ENCODE results near the gene PDHA2.

Gene PDHA2
- total RNA-seq, result 0 to 0.06 (median 0) reads per million in 9 experiments

- no peak for DNase-seq
- Mint-ChIP-seq H3K9me3 (peaks cover 13 to 14% of the 10 kb centered on the region in 2 donors), H3K36me3 (ENCODE audit: insufficient read depth) (no peaks in the 10 kb centered on the region), H3K27ac (no peak within 1 kb of the TSS), H3K4me1 (ENCODE audit: low read depth in 2 of 2) (no peaks in the 10 kb centered on the region), H3K4me3 (no peak within 1 kb of the TSS), H3K27me3 (no peaks in the 10 kb centered on the region)
- no peak for ATAC-seq (replicated peaks)
Observed at GRCh38 chr4:95839891-95840290, at the start of gene PDHA2. Gene PDHA2, plus strand, starts transcription at chr4:95840093. Its CDS starts 58 bp downstream, at chr4:95840151.

GRCh38 chr4:95798003-95798402 lies 41.9 kb upstream of the PDHA2 start:
- H3K36me3 Mint-ChIP-seq (ENCODE audit: insufficient read depth), result no peaks in the 10 kb centered on the region
- H3K4me3 Mint-ChIP-seq, result no peak overlapping the region
- ATAC-seq (replicated peaks) (no peak), DNase-seq (no peak)
- no peak overlapping the region for H3K27ac Mint-ChIP-seq
- no peaks in the 10 kb centered on the region for H3K27me3 Mint-ChIP-seq
- H3K9me3 Mint-ChIP-seq, result peaks cover 9 to 14% of the 10 kb centered on the region in 2 donors
- H3K4me1 Mint-ChIP-seq (ENCODE audit: low read depth in 2 of 2), result no peaks in the 10 kb centered on the region

- Mint-ChIP-seq H3K4me1 (ENCODE audit: low read depth in 2 of 2) (no peaks in the 10 kb centered on the region), H3K9me3 (peaks cover 7 to 9% of the 10 kb centered on the region in 2 donors), H3K27ac (no peak overlapping the region), H3K36me3 (ENCODE audit: insufficient read depth) (no peaks in the 10 kb centered on the region), H3K4me3 (no peak overlapping the region), H3K27me3 (no peaks in the 10 kb centered on the region)
- ATAC-seq (replicated peaks), result no peak
- no peak for DNase-seq
Observed at GRCh38 chr4:95798727-95799126, 41.2 kb upstream of the PDHA2 start.

GRCh38 chr4:95821867-95822266 lies 18.0 kb upstream of the PDHA2 start:
- no peak for ATAC-seq (replicated peaks)
- H3K9me3 Mint-ChIP-seq, result peaks cover 8 to 10% of the 10 kb centered on the region in 2 donors
- no peak for DNase-seq
- no peaks in the 10 kb centered on the region for H3K4me1 Mint-ChIP-seq (ENCODE audit: low read depth in 2 of 2)
- H3K27ac Mint-ChIP-seq, result no peak overlapping the region
- no peaks in the 10 kb centered on the region for H3K36me3 Mint-ChIP-seq (ENCODE audit: insufficient read depth)
- H3K27me3 Mint-ChIP-seq, result no peaks in the 10 kb centered on the region
- no peak overlapping the region for H3K4me3 Mint-ChIP-seq

GRCh38 chr4:95825546-95825945 lies 14.3 kb upstream of the PDHA2 start:
- Mint-ChIP-seq H3K36me3 (ENCODE audit: insufficient read depth) (no peaks in the 10 kb centered on the region), H3K9me3 (peaks cover 0 to 7% of the 10 kb centered on the region in 2 donors), H3K4me1 (ENCODE audit: low read depth in 2 of 2) (no peaks in the 10 kb centered on the region), H3K27ac (no peak overlapping the region), H3K4me3 (no peak overlapping the region), H3K27me3 (no peaks in the 10 kb centered on the region)
- DNase-seq, result no peak
- no peak for ATAC-seq (replicated peaks)

GRCh38 chr4:95830651-95831050 lies 9.2 kb upstream of the PDHA2 start:
- DNase-seq (no peak), ATAC-seq (replicated peaks) (no peak)
- Mint-ChIP-seq H3K4me3 (no peak overlapping the region), H3K27ac (no peak overlapping the region), H3K9me3 (peaks cover 0 to 5% of the 10 kb centered on the region in 2 donors), H3K36me3 (ENCODE audit: insufficient read depth) (no peaks in the 10 kb centered on the region), H3K27me3 (no peaks in the 10 kb centered on the region), H3K4me1 (ENCODE audit: low read depth in 2 of 2) (no peaks in the 10 kb centered on the region)

- H3K27ac Mint-ChIP-seq, result no peak overlapping the region
- peaks cover 0 to 5% of the 10 kb centered on the region in 2 donors for H3K9me3 Mint-ChIP-seq
- H3K4me1 Mint-ChIP-seq (ENCODE audit: low read depth in 2 of 2), result no peaks in the 10 kb centered on the region
- ATAC-seq (replicated peaks) (no peak), DNase-seq (no peak)
- H3K4me3 Mint-ChIP-seq, result no peak overlapping the region
- H3K27me3 Mint-ChIP-seq, result no peaks in the 10 kb centered on the region
- H3K36me3 Mint-ChIP-seq (ENCODE audit: insufficient read depth), result no peaks in the 10 kb centered on the region
Observed at GRCh38 chr4:95831166-95831565, 8.7 kb upstream of the PDHA2 start.

GRCh38 chr4:95833711-95834194 lies 6.1 kb upstream of the PDHA2 start:
- Mint-ChIP-seq H3K27ac (no peak overlapping the region), H3K4me1 (ENCODE audit: low read depth in 2 of 2) (no peaks in the 10 kb centered on the region), H3K36me3 (ENCODE audit: insufficient read depth) (no peaks in the 10 kb centered on the region), H3K9me3 (peaks cover 0 to 11% of the 10 kb centered on the region in 2 donors), H3K4me3 (no peak overlapping the region), H3K27me3 (no peaks in the 10 kb centered on the region)
- no peak for ATAC-seq (replicated peaks)
- no peak for DNase-seq

- Mint-ChIP-seq H3K4me1 (ENCODE audit: low read depth in 2 of 2) (no peaks in the 10 kb centered on the region), H3K27ac (no peak overlapping the region), H3K27me3 (no peaks in the 10 kb centered on the region), H3K36me3 (ENCODE audit: insufficient read depth) (no peaks in the 10 kb centered on the region), H3K9me3 (peaks cover 10 to 17% of the 10 kb centered on the region in 2 donors), H3K4me3 (no peak overlapping the region)
- DNase-seq (no peak), ATAC-seq (replicated peaks) (no peak)
Observed at GRCh38 chr4:95835672-95836071, 4.2 kb upstream of the PDHA2 start.

- no peaks in the 10 kb centered on the region for H3K4me1 Mint-ChIP-seq (ENCODE audit: low read depth in 2 of 2)
- H3K27ac Mint-ChIP-seq, result no peak overlapping the region
- no peaks in the 10 kb centered on the region for H3K36me3 Mint-ChIP-seq (ENCODE audit: insufficient read depth)
- DNase-seq (no peak), ATAC-seq (replicated peaks) (no peak)
- H3K4me3 Mint-ChIP-seq, result no peak overlapping the region
- no peaks in the 10 kb centered on the region for H3K27me3 Mint-ChIP-seq
- H3K9me3 Mint-ChIP-seq, result peaks cover 14 to 17% of the 10 kb centered on the region in 2 donors
Observed at GRCh38 chr4:95838192-95838591, 1.7 kb upstream of the PDHA2 start.

- DNase-seq, result no peak
- H3K27me3 Mint-ChIP-seq, result no peaks in the 10 kb centered on the region
- no peak overlapping the region for H3K4me3 Mint-ChIP-seq
- no peaks in the 10 kb centered on the region for H3K36me3 Mint-ChIP-seq (ENCODE audit: insufficient read depth)
- no peaks in the 10 kb centered on the region for H3K4me1 Mint-ChIP-seq (ENCODE audit: low read depth in 2 of 2)
- no peak overlapping the region for H3K27ac Mint-ChIP-seq
- H3K9me3 Mint-ChIP-seq, result no peaks in the 10 kb centered on the region
- ATAC-seq (replicated peaks), result no peak
Observed at GRCh38 chr4:95847908-95848460, 8.1 kb downstream of the PDHA2 start.

- H3K36me3 Mint-ChIP-seq (ENCODE audit: insufficient read depth), result no peaks in the 10 kb centered on the region
- ATAC-seq (replicated peaks) (no peak), DNase-seq (no peak)
- H3K27me3 Mint-ChIP-seq, result no peaks in the 10 kb centered on the region
- peaks cover 0 to 3% of the 10 kb centered on the region in 2 donors for H3K9me3 Mint-ChIP-seq
- H3K27ac Mint-ChIP-seq, result no peak overlapping the region
- no peak overlapping the region for H3K4me3 Mint-ChIP-seq
- no peaks in the 10 kb centered on the region for H3K4me1 Mint-ChIP-seq (ENCODE audit: low read depth in 2 of 2)
Observed at GRCh38 chr4:95850161-95850560, 10.3 kb downstream of the PDHA2 start.

- no peak for ATAC-seq (replicated peaks)
- H3K4me3 Mint-ChIP-seq, result no peak overlapping the region
- H3K36me3 Mint-ChIP-seq (ENCODE audit: insufficient read depth), result peaks cover 2% of the 10 kb centered on the region
- no peak for DNase-seq
- H3K27me3 Mint-ChIP-seq, result no peaks in the 10 kb centered on the region
- no peak overlapping the region for H3K27ac Mint-ChIP-seq
- H3K9me3 Mint-ChIP-seq, result peaks cover 0 to 5% of the 10 kb centered on the region in 2 donors
- H3K4me1 Mint-ChIP-seq (ENCODE audit: low read depth in 2 of 2), result no peaks in the 10 kb centered on the region
Observed at GRCh38 chr4:95857761-95858160, 17.9 kb downstream of the PDHA2 start.

- Mint-ChIP-seq H3K27me3 (no peaks in the 10 kb centered on the region), H3K36me3 (ENCODE audit: insufficient read depth) (no peaks in the 10 kb centered on the region), H3K4me3 (no peak overlapping the region), H3K9me3 (peaks cover 2 to 14% of the 10 kb centered on the region in 2 donors), H3K27ac (no peak overlapping the region), H3K4me1 (ENCODE audit: low read depth in 2 of 2) (no peaks in the 10 kb centered on the region)
- DNase-seq, result no peak
- ATAC-seq (replicated peaks), result no peak
Observed at GRCh38 chr4:95867919-95868318, 28.0 kb downstream of the PDHA2 start.
